HEK293 (cell line): Measurements from ENCODE around the gene NKX6-1.

ENCODE experiments used
- TF ChIP-seq, protein P1 (sequence below): fragments of 450-650 bp; formaldehyde crosslinking; optimal IDR thresholded peaks from 2 replicates; pipeline ENCODE3; 2016; ENCODE audit warnings: missing biosample characterization, mild to moderate bottlenecking, missing genetic modification characterization
- TF ChIP-seq, protein P2 (sequence below): fragments of 450-650 bp; formaldehyde crosslinking; IDR thresholded peaks from 2 replicates; pipeline ENCODE4 v1.5.1; 2016; ENCODE audit warnings: missing biosample characterization, missing genetic modification characterization

DNA sequence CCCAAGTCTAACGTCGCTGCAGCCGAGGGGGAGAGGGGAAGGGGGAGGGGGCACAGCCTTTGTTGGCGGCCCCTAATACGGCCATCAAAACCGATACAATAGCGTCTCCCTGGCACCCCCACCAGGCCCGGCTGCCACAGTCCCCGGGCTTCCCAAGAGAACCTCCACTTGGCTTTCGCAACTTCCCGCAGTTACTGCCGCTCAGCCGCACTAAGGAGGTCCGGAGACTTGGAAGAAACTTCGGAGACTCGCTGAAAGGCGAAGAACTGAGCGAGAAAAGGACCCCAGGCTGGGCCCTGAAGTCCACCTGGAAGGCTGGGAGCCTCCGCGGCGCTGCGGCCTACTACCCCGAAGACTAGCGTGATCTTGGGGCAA is 2.8 kb downstream of the NKX6-1 start:
- TF ChIP-seq, protein P1, sequence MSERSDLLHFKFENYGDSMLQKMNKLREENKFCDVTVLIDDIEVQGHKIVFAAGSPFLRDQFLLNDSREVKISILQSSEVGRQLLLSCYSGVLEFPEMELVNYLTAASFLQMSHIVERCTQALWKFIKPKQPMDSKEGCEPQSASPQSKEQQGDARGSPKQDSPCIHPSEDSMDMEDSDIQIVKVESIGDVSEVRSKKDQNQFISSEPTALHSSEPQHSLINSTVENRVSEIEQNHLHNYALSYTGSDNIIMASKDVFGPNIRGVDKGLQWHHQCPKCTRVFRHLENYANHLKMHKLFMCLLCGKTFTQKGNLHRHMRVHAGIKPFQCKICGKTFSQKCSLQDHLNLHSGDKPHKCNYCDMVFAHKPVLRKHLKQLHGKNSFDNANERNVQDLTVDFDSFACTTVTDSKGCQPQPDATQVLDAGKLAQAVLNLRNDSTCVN (tag by site-specific recombination): no peak
- TF ChIP-seq, protein P2, sequence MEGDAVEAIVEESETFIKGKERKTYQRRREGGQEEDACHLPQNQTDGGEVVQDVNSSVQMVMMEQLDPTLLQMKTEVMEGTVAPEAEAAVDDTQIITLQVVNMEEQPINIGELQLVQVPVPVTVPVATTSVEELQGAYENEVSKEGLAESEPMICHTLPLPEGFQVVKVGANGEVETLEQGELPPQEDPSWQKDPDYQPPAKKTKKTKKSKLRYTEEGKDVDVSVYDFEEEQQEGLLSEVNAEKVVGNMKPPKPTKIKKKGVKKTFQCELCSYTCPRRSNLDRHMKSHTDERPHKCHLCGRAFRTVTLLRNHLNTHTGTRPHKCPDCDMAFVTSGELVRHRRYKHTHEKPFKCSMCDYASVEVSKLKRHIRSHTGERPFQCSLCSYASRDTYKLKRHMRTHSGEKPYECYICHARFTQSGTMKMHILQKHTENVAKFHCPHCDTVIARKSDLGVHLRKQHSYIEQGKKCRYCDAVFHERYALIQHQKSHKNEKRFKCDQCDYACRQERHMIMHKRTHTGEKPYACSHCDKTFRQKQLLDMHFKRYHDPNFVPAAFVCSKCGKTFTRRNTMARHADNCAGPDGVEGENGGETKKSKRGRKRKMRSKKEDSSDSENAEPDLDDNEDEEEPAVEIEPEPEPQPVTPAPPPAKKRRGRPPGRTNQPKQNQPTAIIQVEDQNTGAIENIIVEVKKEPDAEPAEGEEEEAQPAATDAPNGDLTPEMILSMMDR: no peak
